Liver (tissue), 9 donors: ENCODE measurements around the gene RAPH1. TPM values are rescaled to one million over a fixed set of nuclear protein-coding genes. Genes with fewer than 3 reads are reported as not detected.

Experiments
- DNase-seq: peaks from one replicate; pipeline ENCODE4 v3.0.0-alpha.2; 2017; ENCODE audit warnings: low spot score
- H3K27ac ChIP-seq, 2 donors: one replicate each; pipeline ENCODE4 v1.7.0; 2013; ENCODE audit warnings: inconsistent platforms in 2 of 2, low read length in 2 of 2, control low read depth in 1 of 2, low read depth in 1 of 2, mild to moderate bottlenecking in 1 of 2
- H3K27me3 ChIP-seq, 4 donors: one replicate each; pipeline versions ENCODE4 v1.6.1 to v1.7.0; 2013; ENCODE audit warnings: low read length in 3 of 4, inconsistent platforms in 1 of 4, mild to moderate bottlenecking in 1 of 4, moderate library complexity in 1 of 4; ENCODE audit not compliant: control insufficient read depth in 4 of 4, insufficient read depth in 4 of 4
- H3K36me3 ChIP-seq, 4 donors: one replicate each; pipeline versions ENCODE4 v1.6.1 to v1.7.0; 2013; ENCODE audit warnings: low read length in 3 of 4, mild to moderate bottlenecking in 3 of 4, low read depth in 1 of 4, moderate library complexity in 1 of 4; ENCODE audit not compliant: control insufficient read depth in 4 of 4, insufficient read depth in 3 of 4
- H3K4me1 ChIP-seq, 4 donors: one replicate each; pipeline versions ENCODE4 v1.6.1 to v1.7.0; 2013; ENCODE audit warnings: low read length in 3 of 4, mild to moderate bottlenecking in 3 of 4, moderate library complexity in 1 of 4; ENCODE audit not compliant: control insufficient read depth in 4 of 4, insufficient read depth in 4 of 4
- H3K4me3 ChIP-seq, 3 donors: one replicate each; pipeline versions ENCODE4 v1.6.1 to v1.7.0; 2013; ENCODE audit warnings: low read length in 3 of 3, control low read depth in 1 of 3, low read depth in 1 of 3, mild to moderate bottlenecking in 1 of 3
- H3K9ac ChIP-seq, 2 donors: one replicate each; pipeline ENCODE4 v1.7.0; 2013; ENCODE audit warnings: low read length in 2 of 2, mild to moderate bottlenecking in 2 of 2, moderate library complexity in 2 of 2, control low read depth in 1 of 2, low read depth in 1 of 2
- H3K9me3 ChIP-seq, 4 donors: one replicate each; pipeline versions ENCODE4 v1.6.1 to v1.7.0; 2013; ENCODE audit warnings: low read length in 3 of 4; ENCODE audit not compliant: control insufficient read depth in 4 of 4
- ATF3 ChIP-seq: IDR thresholded peaks from 2 replicates; pipeline ENCODE4 v1.6.1; 2016; ENCODE audit warnings: antibody characterized with exemption
- CTCF ChIP-seq: fragments of 150-350 bp; IDR thresholded peaks from 2 replicates; pipeline ENCODE4 v1.5.1; 2017; ENCODE audit warnings: improper control_type of control experiment, low read depth, low read length; ENCODE audit not compliant: missing input control
- EGR1 ChIP-seq, 2 donors: IDR thresholded peaks; 2 replicates each; pipeline ENCODE4 v1.6.1; 2016 to 2018; ENCODE audit warnings: antibody characterized with exemption in 2 of 2, low read depth in 2 of 2
- FOXA1 ChIP-seq: IDR thresholded peaks from 2 replicates; pipeline ENCODE4 v1.6.1; 2016; ENCODE audit warnings: antibody characterized with exemption
- FOXA2 ChIP-seq: IDR thresholded peaks from 2 replicates; pipeline ENCODE4 v1.6.1; 2016; ENCODE audit warnings: antibody characterized with exemption
- HNF4A ChIP-seq, 2 donors: conservative IDR thresholded peaks; 2 replicates each; pipeline ENCODE4 v1.6.1; 2016; ENCODE audit warnings: antibody characterized with exemption in 2 of 2, mild to moderate bottlenecking in 2 of 2
- HNF4G ChIP-seq: IDR thresholded peaks from 2 replicates; pipeline ENCODE4 v1.6.1; 2016; ENCODE audit warnings: antibody characterized with exemption
- JUND ChIP-seq, 2 donors: IDR thresholded peaks; 2 replicates each; pipeline ENCODE4 v1.6.1; 2016; ENCODE audit warnings: antibody characterized with exemption in 2 of 2
- MAX ChIP-seq: IDR thresholded peaks from 2 replicates; pipeline ENCODE4 v1.6.1; 2016; ENCODE audit warnings: antibody characterized with exemption
- NR2F2 ChIP-seq: IDR thresholded peaks from 2 replicates; pipeline ENCODE4 v1.6.1; 2016; ENCODE audit warnings: antibody characterized with exemption
- RAD21 ChIP-seq, 2 donors: IDR thresholded peaks; 2 replicates each; pipeline ENCODE4 v1.6.1; 2016; ENCODE audit warnings: antibody characterized with exemption in 2 of 2, mild to moderate bottlenecking in 2 of 2
- REST ChIP-seq: IDR thresholded peaks from 2 replicates; pipeline ENCODE4 v1.6.1; 2016; ENCODE audit warnings: antibody characterized with exemption, mild to moderate bottlenecking
- RXRA ChIP-seq, 2 donors: IDR thresholded peaks; 2 replicates each; pipeline ENCODE4 v1.6.1; 2017 to 2018; ENCODE audit warnings: antibody characterized with exemption in 2 of 2, mild to moderate bottlenecking in 1 of 2
- TAF1 ChIP-seq: conservative IDR thresholded peaks from 2 replicates; pipeline ENCODE4 v1.6.1; 2016; ENCODE audit warnings: antibody characterized with exemption, mild to moderate bottlenecking
- YY1 ChIP-seq: IDR thresholded peaks from 2 replicates; pipeline ENCODE4 v1.6.1; 2016; ENCODE audit warnings: antibody characterized with exemption, mild to moderate bottlenecking
- ZBTB33 ChIP-seq: IDR thresholded peaks from 2 replicates; pipeline ENCODE4 v1.6.1; 2016; ENCODE audit warnings: antibody characterized with exemption
- polyA plus RNA-seq, 2 donors: library from polyadenylated mRNA; stranded (reverse) in 1 of 2; unstranded in 1 of 2; fragments of 200-250 nt in 1 of 2; fragments of >200 nt in 1 of 2; fragmentation: Nextera tagmentation in 1 of 2; extraction: Ambion mirVana in 1 of 2; gene quantifications; one replicate each; pipeline versions ENCODE4 v1.2.1 to v1.2.3, GENCODE V29; 2013 to 2015
- total RNA-seq, 2 donors: library from RNA; depleted of rRNA; stranded (reverse); fragments of >200 nt; gene quantifications; one replicate each; pipeline ENCODE4 v1.2.3, GENCODE V29; 2014
- donor health status: healthy.
- donor health status: healthy.
- donor health status: healthy.
- donor health status: healthy.
- donor health status: healthy.

RAPH1 gene
- total and polyA plus RNA-seq, 4 donors, result 7.0 to 83.1 (median 19.4) TPM

GRCh38 chr2:203407496-203407895 is 127.6 kb downstream of the RAPH1 start:
- Histone ChIP-seq H3K4me1 (no peaks in the 10 kb centered on the region), H3K27me3 (no peaks in the 10 kb centered on the region), H3K9ac (no peak overlapping the region), H3K4me3 (no peak overlapping the region), H3K9me3 (no peaks in the 10 kb centered on the region), H3K27ac (no peak overlapping the region), H3K36me3 (peaks cover 0 to 6% (median 2%) of the 10 kb centered on the region in 4 donors)
- no peak for TF ChIP-seq EGR1 (IDR thresholded peaks at IDR 0.05; ENCODE audit: low read depth in 2 of 2)
- no peak for TF ChIP-seq JUND (IDR thresholded peaks at IDR 0.05)
- TF ChIP-seq HNF4A (conservative IDR thresholded peaks at IDR 0.05), result no peak
- TF ChIP-seq MAX, result no peak
- TF ChIP-seq RXRA (IDR thresholded peaks at IDR 0.05), result no peak
- TF ChIP-seq FOXA2, result no peak
- TF ChIP-seq TAF1, result no peak
- no peak for TF ChIP-seq HNF4G
- no peak for TF ChIP-seq CTCF
- no peak for TF ChIP-seq RAD21 (IDR thresholded peaks at IDR 0.05)
- no peak for TF ChIP-seq ZBTB33
- TF ChIP-seq FOXA1, result no peak
- no peak for TF ChIP-seq NR2F2
- no peak for TF ChIP-seq ATF3
- no peak for TF ChIP-seq YY1
- no peak for DNase-seq

GRCh38 chr2:203404996-203405395 is 130.1 kb downstream of the RAPH1 start:
- Histone ChIP-seq H3K9ac (no peak overlapping the region), H3K36me3 (no peaks in the 10 kb centered on the region), H3K9me3 (no peaks in the 10 kb centered on the region), H3K27ac (no peak overlapping the region), H3K4me3 (no peak overlapping the region), H3K27me3 (no peaks in the 10 kb centered on the region), H3K4me1 (no peaks in the 10 kb centered on the region)
- TF ChIP-seq REST, result no peak
- TF ChIP-seq RAD21 (IDR thresholded peaks at IDR 0.05), result no peak
- no peak for DNase-seq
